PC-3 (cell line): ENCODE results near the gene KLF5. TPM values are rescaled to one million over a fixed set of nuclear protein-coding genes. Genes with fewer than 3 reads are reported as not detected.

ENCODE experiments used
- ATAC-seq: fragments of 200-7000 bp; cut with Tn5 transposase; 2 replicates; pipeline ENCODE4 v1.9.1; 2020; ENCODE audit warnings: mild to moderate bottlenecking, moderate library complexity
- BruUV-seq: library from RNA; stranded (reverse); fragments of 400-500 nt; replicated peaks from 2 replicates; lab custom pipeline; 2021; lab: Mats Ljungman, UMichigan
- CTCF ChIA-PET: fragments of 300-600 bp; sonication (Branson Sonifier 250); formaldehyde crosslinking; loops from one replicate; lab custom pipeline; 2022; ENCODE audit warnings: antibody characterized with exemption; lab: Charles Lee
- POLR2A ChIA-PET: fragments of 300-600 bp; sonication (Branson Sonifier 250); formaldehyde crosslinking; loops from one replicate; lab custom pipeline; 2022; ENCODE audit warnings: antibody characterized with exemption; ENCODE audit not compliant: unreplicated experiment; lab: Charles Lee
- DNase-seq: peaks from one replicate; pipeline ENCODE4 v3.0.0-alpha.2; 2015
- H2AFZ ChIP-seq: fragments of 300-600 bp; sonication (generic); 2 replicates; pipeline ENCODE4 v1.6.0; 2016; ENCODE audit warnings: antibody characterized with exemption, low read length
- H3F3A ChIP-seq: fragments of 300-600 bp; sonication (generic); one replicate; pipeline ENCODE4 v1.6.0; 2017; ENCODE audit warnings: antibody characterized with exemption, low read length, control low read depth, mild to moderate bottlenecking; ENCODE audit not compliant: unreplicated experiment
- H3K27ac ChIP-seq: fragments of 300-600 bp; sonication (generic); 2 replicates; pipeline ENCODE4 v1.5.1; 2016; ENCODE audit warnings: mild to moderate bottlenecking, low read length
- H3K27me3 ChIP-seq: fragments of 300-600 bp; sonication (generic); 2 replicates; pipeline ENCODE4 v1.6.1; 2016; ENCODE audit warnings: low read length, mixed read lengths
- H3K36me3 ChIP-seq: fragments of 300-600 bp; sonication (generic); 2 replicates; pipeline ENCODE4 v1.6.1; 2016; ENCODE audit warnings: low read depth, mixed run types, low read length, mixed read lengths
- H3K4me1 ChIP-seq: fragments of 300-600 bp; sonication (generic); 2 replicates; pipeline ENCODE4 v1.5.1; 2016; ENCODE audit warnings: low read length; ENCODE audit not compliant: insufficient read depth
- H3K4me2 ChIP-seq: fragments of 300-600 bp; sonication (generic); 2 replicates; pipeline ENCODE4 v1.6.0; 2016; ENCODE audit warnings: low read length
- H3K4me3 ChIP-seq: fragments of 300-600 bp; sonication (generic); 2 replicates; pipeline ENCODE4 v1.5.1; 2016; ENCODE audit warnings: mild to moderate bottlenecking, low read length, mixed read lengths
- H3K79me2 ChIP-seq: fragments of 300-600 bp; sonication (generic); 2 replicates; pipeline ENCODE4 v1.6.1; 2017; ENCODE audit warnings: low read length, mixed read lengths
- H3K9ac ChIP-seq: fragments of 300-600 bp; sonication (generic); 2 replicates; pipeline ENCODE4 v1.6.0; 2016; ENCODE audit warnings: mild to moderate bottlenecking, low read length
- H3K9me2 ChIP-seq: fragments of 300-600 bp; sonication (generic); replicated peaks from 2 replicates; pipeline ENCODE4 v1.6.1; 2016; ENCODE audit warnings: mixed run types, low read length, mixed read lengths
- H3K9me3 ChIP-seq: fragments of 300-600 bp; sonication (generic); 2 replicates; pipeline ENCODE4 v1.6.1; 2016; ENCODE audit warnings: low read length, mixed read lengths
- H4K20me1 ChIP-seq: fragments of 300-600 bp; sonication (generic); 2 replicates; pipeline ENCODE4 v1.6.1; 2016; ENCODE audit warnings: low read length, mixed read lengths
- EZH2 ChIP-seq: fragments of 300-600 bp; sonication (generic); IDR thresholded peaks from one replicate; pipeline ENCODE4 v1.6.1; 2017; ENCODE audit warnings: antibody characterized with exemption, mild to moderate bottlenecking, low read length; ENCODE audit not compliant: unreplicated experiment
- EZH2phosphoT487 ChIP-seq: fragments of 300-600 bp; sonication (generic); IDR thresholded peaks from 2 replicates; pipeline ENCODE4 v1.6.1; 2018; ENCODE audit warnings: mild to moderate bottlenecking, antibody characterized with exemption, low read length, borderline replicate concordance
- intact Hi-C: fragments of 100-400 bp; cut with micrococcal nuclease; formaldehyde crosslinking; loops from 2 replicates; pipeline ENCODE4 v1.9.0; 2023
- total RNA-seq: library from RNA; depleted of rRNA; stranded (reverse); fragments of >200 nt; gene quantifications from 2 replicates; pipeline ENCODE4 v1.2.3, GENCODE V29; 2014
- TF ChIP-seq, protein P1 (sequence below): fragments of 300-600 bp; sonication (generic); conservative IDR thresholded peaks from 2 replicates; pipeline ENCODE4 v1.5.1; 2017; ENCODE audit warnings: antibody characterized with exemption, low read depth, mild to moderate bottlenecking, low read length

KLF5 gene
- total RNA-seq, 1 experiment from 2014 or later: 53.7 TPM

DNA sequence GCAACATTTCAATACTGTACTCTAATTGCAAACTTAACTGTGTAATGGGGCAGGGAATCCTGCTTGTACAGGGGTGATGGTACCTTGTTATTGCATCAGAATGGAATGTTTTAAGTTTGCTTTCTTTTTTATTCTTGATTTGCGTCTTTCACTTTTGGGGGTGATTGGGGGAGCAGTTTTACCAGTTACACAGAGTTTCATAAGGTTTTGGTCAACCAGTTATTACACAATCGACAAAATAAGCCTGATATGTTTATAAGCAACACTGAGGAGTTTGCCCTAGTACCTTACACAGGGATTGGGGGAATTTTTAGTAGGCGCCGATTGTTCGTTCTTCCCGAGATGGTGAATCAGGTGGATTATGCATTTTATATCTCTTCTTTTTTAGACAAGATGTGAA, 2.7 kb downstream of the KLF5 start:
- H3K4me1 ChIP-seq: peaks cover 51% of the 10 kb centered on the region
- H4K20me1 ChIP-seq: peaks cover 61% of the 10 kb centered on the region
- peak overlapping the region; percentile 97 for H3K4me3 ChIP-seq
- H3K27ac ChIP-seq: peak overlapping the region; percentile 79
- no peak for ATAC-seq
- no peaks in the 10 kb centered on the region for H3K9me2 ChIP-seq
- H3K27me3 ChIP-seq: no peaks in the 10 kb centered on the region
- intact Hi-C loops: no loop called here
- BruUV-seq: no TSS peak
- no peaks in the 10 kb centered on the region for H3K9me3 ChIP-seq
- no peak for DNase-seq
- no peak for TF ChIP-seq EZH2
- TF ChIP-seq EZH2phosphoT487: no peak
- TF ChIP-seq, protein P1, sequence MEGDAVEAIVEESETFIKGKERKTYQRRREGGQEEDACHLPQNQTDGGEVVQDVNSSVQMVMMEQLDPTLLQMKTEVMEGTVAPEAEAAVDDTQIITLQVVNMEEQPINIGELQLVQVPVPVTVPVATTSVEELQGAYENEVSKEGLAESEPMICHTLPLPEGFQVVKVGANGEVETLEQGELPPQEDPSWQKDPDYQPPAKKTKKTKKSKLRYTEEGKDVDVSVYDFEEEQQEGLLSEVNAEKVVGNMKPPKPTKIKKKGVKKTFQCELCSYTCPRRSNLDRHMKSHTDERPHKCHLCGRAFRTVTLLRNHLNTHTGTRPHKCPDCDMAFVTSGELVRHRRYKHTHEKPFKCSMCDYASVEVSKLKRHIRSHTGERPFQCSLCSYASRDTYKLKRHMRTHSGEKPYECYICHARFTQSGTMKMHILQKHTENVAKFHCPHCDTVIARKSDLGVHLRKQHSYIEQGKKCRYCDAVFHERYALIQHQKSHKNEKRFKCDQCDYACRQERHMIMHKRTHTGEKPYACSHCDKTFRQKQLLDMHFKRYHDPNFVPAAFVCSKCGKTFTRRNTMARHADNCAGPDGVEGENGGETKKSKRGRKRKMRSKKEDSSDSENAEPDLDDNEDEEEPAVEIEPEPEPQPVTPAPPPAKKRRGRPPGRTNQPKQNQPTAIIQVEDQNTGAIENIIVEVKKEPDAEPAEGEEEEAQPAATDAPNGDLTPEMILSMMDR: no peak
- peaks cover 92% of the 10 kb centered on the region for H3K79me2 ChIP-seq
- peaks cover 3% of the 10 kb centered on the region for H3F3A ChIP-seq
- CTCF ChIA-PET: no interaction called here
- peak overlapping the region; percentile 89 for H3K4me2 ChIP-seq
- POLR2A ChIA-PET: interaction anchor here (0.5 kb wide), 1 partner anchor 208 kb away, joined by 4 read pairs; no protein-coding TSS in a partner anchor
- peaks cover 57% of the 10 kb centered on the region for H3K36me3 ChIP-seq
- peak overlapping the region; percentile 93 for H3K9ac ChIP-seq
- H2AFZ ChIP-seq: no peak overlapping the region

DNA sequence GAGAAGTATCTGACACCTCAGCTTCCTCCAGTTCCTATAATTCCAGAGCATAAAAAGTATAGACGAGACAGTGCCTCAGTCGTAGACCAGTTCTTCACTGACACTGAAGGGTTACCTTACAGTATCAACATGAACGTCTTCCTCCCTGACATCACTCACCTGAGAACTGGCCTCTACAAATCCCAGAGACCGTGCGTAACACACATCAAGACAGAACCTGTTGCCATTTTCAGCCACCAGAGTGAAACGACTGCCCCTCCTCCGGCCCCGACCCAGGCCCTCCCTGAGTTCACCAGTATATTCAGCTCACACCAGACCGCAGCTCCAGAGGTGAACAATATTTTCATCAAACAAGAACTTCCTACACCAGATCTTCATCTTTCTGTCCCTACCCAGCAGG, 3.1 kb downstream of the KLF5 start:
- no peaks in the 10 kb centered on the region for H3K27me3 ChIP-seq
- DNase-seq: no peak
- intact Hi-C loops: no loop called here
- H3K79me2 ChIP-seq: peaks cover 92% of the 10 kb centered on the region
- H3K4me1 ChIP-seq: peaks cover 49% of the 10 kb centered on the region
- no peak overlapping the region for H2AFZ ChIP-seq
- TF ChIP-seq, protein P1: no peak
- TF ChIP-seq EZH2phosphoT487 (no peak), EZH2 (no peak)
- H3K27ac ChIP-seq: peak overlapping the region; percentile 79
- H4K20me1 ChIP-seq: peaks cover 65% of the 10 kb centered on the region
- H3K4me3 ChIP-seq: peak overlapping the region; percentile 97
- peaks cover 61% of the 10 kb centered on the region for H3K36me3 ChIP-seq
- H3K9ac ChIP-seq: peak overlapping the region; percentile 93
- H3F3A ChIP-seq: peaks cover 3% of the 10 kb centered on the region
- no peaks in the 10 kb centered on the region for H3K9me2 ChIP-seq
- peak overlapping the region; percentile 89 for H3K4me2 ChIP-seq
- no TSS peak for BruUV-seq
- POLR2A ChIA-PET: no interaction called here
- CTCF ChIA-PET: no interaction called here
- no peaks in the 10 kb centered on the region for H3K9me3 ChIP-seq
- ATAC-seq: no peak

DNA sequence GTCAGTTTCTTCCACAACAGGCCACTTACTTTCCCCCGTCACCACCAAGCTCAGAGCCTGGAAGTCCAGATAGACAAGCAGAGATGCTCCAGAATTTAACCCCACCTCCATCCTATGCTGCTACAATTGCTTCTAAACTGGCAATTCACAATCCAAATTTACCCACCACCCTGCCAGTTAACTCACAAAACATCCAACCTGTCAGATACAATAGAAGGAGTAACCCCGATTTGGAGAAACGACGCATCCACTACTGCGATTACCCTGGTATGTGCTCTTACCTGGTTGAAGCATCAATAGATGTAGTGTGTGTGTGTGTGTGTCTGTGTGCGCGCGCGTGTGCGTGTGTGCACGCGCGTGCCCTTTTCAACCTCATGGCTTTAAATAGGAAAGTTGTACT, 3.7 kb downstream of the KLF5 start:
- no peaks in the 10 kb centered on the region for H3K9me3 ChIP-seq
- H3K4me3 ChIP-seq: peak overlapping the region; percentile 97

More for the DNA sequence above, 3.7 kb downstream of the KLF5 start:
- peak overlapping the region; percentile 79 for H3K27ac ChIP-seq
- H3K4me2 ChIP-seq: peak overlapping the region; percentile 89
- ATAC-seq: no peak
- no peaks in the 10 kb centered on the region for H3K9me2 ChIP-seq
- intact Hi-C loops: no loop called here
- no peaks in the 10 kb centered on the region for H3K27me3 ChIP-seq
- H3K79me2 ChIP-seq: peaks cover 95% of the 10 kb centered on the region
- DNase-seq: peak; percentile 1
- peaks cover 66% of the 10 kb centered on the region for H4K20me1 ChIP-seq
- ChIA-PET CTCF (interaction anchor here (0.5 kb wide), 1 partner anchor 253 kb away, joined by 4 read pairs; no protein-coding TSS in a partner anchor), POLR2A (no interaction called here)
- H3F3A ChIP-seq: no peaks in the 10 kb centered on the region
- H3K9ac ChIP-seq: peak overlapping the region; percentile 93; the same call in 1 of the 2 replicates
- H2AFZ ChIP-seq: no peak overlapping the region
- no TSS peak for BruUV-seq
- H3K36me3 ChIP-seq: peaks cover 67% of the 10 kb centered on the region
- TF ChIP-seq EZH2phosphoT487 (no peak), EZH2 (no peak)
- TF ChIP-seq, protein P1: no peak
- H3K4me1 ChIP-seq: peaks cover 49% of the 10 kb centered on the region
